H1 (cell line): ENCODE data around the gene MAN1C1. TPM values are rescaled to one million over a fixed set of nuclear protein-coding genes. Genes with fewer than 3 reads are reported as not detected.

Source experiments
- CTCF ChIA-PET: fragments of 300-600 bp; sonication (Branson Sonifier 250); formaldehyde crosslinking; loops from one replicate; lab custom pipeline; 2021; ENCODE audit not compliant: partially characterized antibody; lab: Charles Lee
- POLR2A ChIA-PET: fragments of 300-600 bp; sonication (Branson Sonifier 250); formaldehyde crosslinking; loops from one replicate; lab custom pipeline; 2021; ENCODE audit warnings: inconsistent platforms; ENCODE audit not compliant: partially characterized antibody; lab: Charles Lee
- DNase-seq, 2 experiments: peaks; one replicate each; pipeline versions ENCODE4 v3.0.0 to v3.0.0-alpha.2; 2010 to 2022; ENCODE audit warnings: low spot score in 2 of 2, low read depth in 1 of 2, mixed read lengths in 1 of 2
- FAIRE-seq: peaks from 2 replicates; lab custom pipeline; 2011; peaks lifted over from hg19 to GRCh38; lab: Jason Lieb, UNC
- H2AFZ ChIP-seq: 2 replicates; pipeline ENCODE4 v1.8.1; 2012; ENCODE audit warnings: low read length, inconsistent platforms
- H2AK5ac ChIP-seq: 2 replicates; pipeline ENCODE4 v1.6.1; 2013; ENCODE audit warnings: low read depth, low read length
- H2BK120ac ChIP-seq: replicated peaks from 2 replicates; pipeline ENCODE3; 2013; ENCODE audit warnings: low read depth, low read length, inconsistent platforms
- H2BK12ac ChIP-seq: 2 replicates; pipeline ENCODE4 v1.6.1; 2013; ENCODE audit warnings: low read depth, low read length
- H2BK15ac ChIP-seq: 2 replicates; pipeline ENCODE4 v1.6.1; 2013; ENCODE audit warnings: low read length
- H2BK20ac ChIP-seq: 2 replicates; pipeline ENCODE4 v1.6.1; 2013; ENCODE audit warnings: low read length
- H2BK5ac ChIP-seq: 2 replicates; pipeline ENCODE4 v1.6.1; 2013; ENCODE audit warnings: low read depth, low read length
- H3K14ac ChIP-seq: 2 replicates; pipeline ENCODE4 v1.6.1; 2013; ENCODE audit warnings: inconsistent platforms; ENCODE audit not compliant: insufficient read length
- H3K18ac ChIP-seq: 2 replicates; pipeline ENCODE4 v1.6.1; 2013; ENCODE audit warnings: low read length; ENCODE audit errors: extremely low read depth
- H3K23ac ChIP-seq: 2 replicates; pipeline ENCODE4 v1.6.1; 2013; ENCODE audit warnings: inconsistent platforms; ENCODE audit not compliant: insufficient read length
- H3K23me2 ChIP-seq: 2 replicates; pipeline ENCODE4 v1.6.1; 2013; ENCODE audit warnings: low read depth, low read length
- H3K27ac ChIP-seq: 2 replicates; pipeline ENCODE4 v1.6.1; 2011; ENCODE audit warnings: low read depth, low read length, inconsistent platforms
- H3K27me3 ChIP-seq, 4 experiments: replicated peaks in 1 of 4; 1 replicate in 1 of 4; 2 replicates in 3 of 4; pipeline versions ENCODE4 v1.6.1 to v1.8.1; 2011 to 2013; ENCODE audit warnings: low read length in 3 of 4, mild to moderate bottlenecking in 3 of 4, inconsistent platforms in 2 of 4, mixed read lengths in 2 of 4, moderate library complexity in 1 of 4; ENCODE audit not compliant: control insufficient read depth in 3 of 4, insufficient read depth in 3 of 4; ENCODE audit errors: extremely low read depth in 1 of 4
- H3K36me3 ChIP-seq, 4 experiments: 2 replicates each; pipeline versions ENCODE4 v1.6.1 to v1.8.1; 2011 to 2013; ENCODE audit warnings: mild to moderate bottlenecking in 4 of 4, low read length in 3 of 4, moderate library complexity in 2 of 4, control low read depth in 1 of 4, inconsistent platforms in 1 of 4; ENCODE audit not compliant: insufficient read depth in 4 of 4, control insufficient read depth in 2 of 4
- H3K4ac ChIP-seq: replicated peaks from 2 replicates; pipeline ENCODE3; 2013; ENCODE audit warnings: low read length, low read depth, mixed read lengths, inconsistent platforms; ENCODE audit not compliant: insufficient read length
- H3K4me1 ChIP-seq, 4 experiments: replicated peaks in 1 of 4; 1 replicate in 1 of 4; 2 replicates in 3 of 4; pipeline versions ENCODE4 v1.6.1 to v1.8.1; 2011 to 2013; ENCODE audit warnings: low read length in 3 of 4, inconsistent platforms in 2 of 4, mixed read lengths in 1 of 4; ENCODE audit not compliant: insufficient read depth in 4 of 4, control insufficient read depth in 3 of 4
- H3K4me2 ChIP-seq, 2 experiments: 2 replicates each; pipeline versions ENCODE4 v1.6.1 to v1.8.1; 2011 to 2013; ENCODE audit warnings: low read depth in 2 of 2, low read length in 2 of 2, control low read depth in 1 of 2, inconsistent platforms in 1 of 2, mild to moderate bottlenecking in 1 of 2; ENCODE audit not compliant: insufficient read depth in 1 of 2
- H3K4me3 ChIP-seq, 4 experiments: fragments of 200-600, 300-600 bp in 1 of 4; sonication (generic), shearing (Covaris generic), sonication (Bioruptor Twin) in 1 of 4; 2 replicates each; pipeline versions ENCODE4 v1.5.1 to v1.8.1; 2011 to 2016; ENCODE audit warnings: low read length in 4 of 4, low read depth in 3 of 4, control low read depth in 2 of 4, inconsistent platforms in 2 of 4, mild to moderate bottlenecking in 2 of 4, mixed read lengths in 1 of 4, moderate library complexity in 1 of 4; ENCODE audit not compliant: insufficient read depth in 2 of 4; ENCODE audit errors: extremely low read depth in 1 of 4
- H3K56ac ChIP-seq: replicated peaks from 2 replicates; pipeline ENCODE3; 2013; ENCODE audit warnings: low read depth, mild to moderate bottlenecking, mixed read lengths, low read length, inconsistent platforms; ENCODE audit not compliant: insufficient read length
- H3K79me1 ChIP-seq: 2 replicates; pipeline ENCODE4 v1.6.1; 2013; ENCODE audit warnings: low read depth, low read length, control low read depth
- H3K79me2 ChIP-seq, 2 experiments: 2 replicates each; pipeline versions ENCODE4 v1.6.1 to v1.8.1; 2012 to 2013; ENCODE audit warnings: low read length in 2 of 2, mild to moderate bottlenecking in 2 of 2, inconsistent platforms in 1 of 2; ENCODE audit not compliant: insufficient read depth in 2 of 2, control insufficient read depth in 1 of 2
- H3K9ac ChIP-seq, 4 experiments: replicated peaks in 1 of 4; 1 replicate in 1 of 4; 2 replicates in 3 of 4; pipeline versions ENCODE4 v1.6.1 to v1.8.1; 2011 to 2013; ENCODE audit warnings: low read depth in 3 of 4, low read length in 3 of 4, control low read depth in 2 of 4, mild to moderate bottlenecking in 2 of 4, moderate library complexity in 2 of 4, inconsistent platforms in 1 of 4; ENCODE audit errors: extremely low read depth in 1 of 4
- H3K9me3 ChIP-seq, 2 experiments: 2 replicates each; pipeline versions ENCODE4 v1.6.1 to v1.8.1; 2012 to 2013; ENCODE audit warnings: mild to moderate bottlenecking in 2 of 2, moderate library complexity in 2 of 2, control low read depth in 1 of 2, inconsistent platforms in 1 of 2, low read depth in 1 of 2, low read length in 1 of 2, mixed read lengths in 1 of 2; ENCODE audit not compliant: insufficient read depth in 2 of 2
- H4K20me1 ChIP-seq, 2 experiments: replicated peaks in 1 of 2; 2 replicates each; pipeline versions ENCODE3 to v1.8.1; 2011 to 2013; ENCODE audit warnings: inconsistent platforms in 2 of 2, low read length in 2 of 2, mild to moderate bottlenecking in 1 of 2; ENCODE audit not compliant: insufficient read depth in 2 of 2, control insufficient read depth in 1 of 2
- H4K5ac ChIP-seq: 2 replicates; pipeline ENCODE4 v1.6.1; 2013; ENCODE audit warnings: low read length, low read depth, mixed read lengths, inconsistent platforms; ENCODE audit not compliant: insufficient read length
- H4K8ac ChIP-seq: 2 replicates; pipeline ENCODE4 v1.8.0; 2013; ENCODE audit warnings: mild to moderate bottlenecking, moderate library complexity, low read length, inconsistent platforms; ENCODE audit not compliant: insufficient read depth; ENCODE audit errors: extremely low read depth
- H4K91ac ChIP-seq: replicated peaks from 2 replicates; pipeline ENCODE3; 2013; ENCODE audit warnings: low read length, mixed read lengths, inconsistent platforms; ENCODE audit not compliant: insufficient read length
- BACH1 ChIP-seq: IDR thresholded peaks from 2 replicates; pipeline ENCODE4 v1.6.1; 2012; ENCODE audit warnings: low read length, improper control_type of control experiment
- CEBPB ChIP-seq: IDR thresholded peaks from 2 replicates; pipeline ENCODE4 v1.6.1; 2012; ENCODE audit warnings: low read depth, low read length
- CREB1 ChIP-seq: IDR thresholded peaks from 2 replicates; pipeline ENCODE4 v1.6.1; 2012; ENCODE audit warnings: inconsistent platforms
- CTBP2 ChIP-seq: IDR thresholded peaks from 2 replicates; pipeline ENCODE4 v1.7.0; 2011; ENCODE audit warnings: borderline replicate concordance, mild to moderate bottlenecking, moderate library complexity, mixed read lengths, low read length; ENCODE audit not compliant: insufficient read depth, insufficient read length
- MAFK ChIP-seq: IDR thresholded peaks from 2 replicates; pipeline ENCODE4 v1.6.1; 2012; ENCODE audit warnings: low read depth, mild to moderate bottlenecking, improper control_type of control experiment, low read length
- RAD21 ChIP-seq, 2 experiments: IDR thresholded peaks in 1 of 2; conservative IDR thresholded peaks in 1 of 2; 2 replicates each; pipeline ENCODE4 v1.6.1; 2011; ENCODE audit warnings: low read depth in 2 of 2, low read length in 2 of 2, improper control_type of control experiment in 1 of 2, inconsistent platforms in 1 of 2, mild to moderate bottlenecking in 1 of 2, moderate library complexity in 1 of 2
- RFX5 ChIP-seq: IDR thresholded peaks from 2 replicates; pipeline ENCODE4 v1.6.1; 2011; ENCODE audit warnings: low read depth, low read length, improper control_type of control experiment, borderline replicate concordance
- WGBS, 2 experiments: shearing (Covaris generic) in 1 of 2; methylation state at CpG; one replicate each; pipeline versions ENCODE4 v1.1.6 to v1.1.7; 2013 to 2015; ENCODE audit warnings: low lambda C conversion rate in 2 of 2, mixed read lengths in 2 of 2, inconsistent platforms in 1 of 2, low coverage in 1 of 2, missing lambda C conversion rate in 1 of 2; ENCODE audit not compliant: insufficient replicate concordance in 2 of 2, insufficient coverage in 1 of 2, insufficient read length in 1 of 2; ENCODE audit errors: extremely low coverage in 1 of 2, missing lambda C conversion rate in 1 of 2; 5-methylcytosine and 5-hydroxymethylcytosine counted together
- polyA plus RNA-seq, 7 experiments: library from polyadenylated mRNA; depleted of rRNA in 3 of 7; stranded (reverse) in 5 of 7; unstranded in 2 of 7; fragments of >200 nt in 5 of 7; fragments of 200-250 nt in 2 of 7; gene quantifications; 1 replicate in 5 of 7; 2 replicates in 1 of 7; 4 replicates in 1 of 7; pipeline versions ENCODE4 v1.2.1 to v1.2.3, GENCODE V29; 2011 to 2013; ENCODE audit warnings: missing spikeins in 2 of 7, mixed read lengths in 2 of 7
- total RNA-seq: library from RNA; stranded (reverse); fragmentation: NEBNext Ultra II Directional; extraction: Animal tissue kit (Norgen Biotek cat#: 25700); gene quantifications from 2 replicates; pipeline ENCODE4 v1.2.1, GENCODE V29; 2021
- TF ChIP-seq, protein P1 (sequence below), 3 experiments: IDR thresholded peaks; 1 replicate in 2 of 3; 2 replicates in 1 of 3; pipeline versions ENCODE4 v1.5.1 to v1.6.1; 2011; ENCODE audit warnings: low read length in 3 of 3, mild to moderate bottlenecking in 3 of 3, inconsistent platforms in 2 of 3, low read depth in 1 of 3, moderate library complexity in 1 of 3; ENCODE audit not compliant: insufficient read depth in 1 of 3; ENCODE audit errors: control extremely low read depth in 1 of 3

Gene MAN1C1
- total and polyA plus RNA-seq, 2 of the 8 experiments (the other 6 are each of a cell fraction or from before 2014, with no cell fraction given), result 7.8 to 15.2 TPM

DNA sequence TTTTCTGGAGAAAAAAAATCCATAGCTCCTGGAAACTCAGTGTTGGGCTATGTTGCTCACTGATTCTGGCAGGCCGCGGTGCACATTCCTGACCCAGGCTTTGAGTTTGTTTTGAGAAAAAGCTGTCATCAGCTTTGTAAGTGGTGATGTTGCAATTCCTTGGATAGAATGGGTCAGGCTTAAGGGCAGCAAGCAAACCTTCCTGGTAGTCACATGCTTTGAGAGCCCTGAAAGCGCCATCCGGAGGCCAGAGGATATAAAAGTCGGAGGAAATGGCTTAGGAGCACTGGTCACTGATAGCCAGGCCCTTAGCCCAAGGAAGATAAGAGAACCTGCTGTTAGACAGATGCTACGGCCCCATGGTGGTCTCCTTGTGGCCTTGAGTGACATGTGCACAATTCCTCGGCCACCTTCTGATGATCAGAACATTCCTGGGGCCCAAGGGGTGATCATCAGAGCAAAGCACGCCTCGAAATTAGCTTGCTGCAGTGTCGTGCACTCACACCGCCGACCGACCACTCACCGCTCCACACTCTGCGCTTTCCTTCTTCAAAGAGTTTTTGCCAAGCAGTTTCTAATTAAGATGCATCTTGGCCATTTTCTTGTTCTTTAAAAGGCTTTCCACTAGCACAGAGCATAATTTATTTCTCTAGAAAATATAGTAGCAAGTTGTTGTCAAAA, 78.6 kb downstream of the MAN1C1 start:
- H3K18ac ChIP-seq, result no peak overlapping the region
- H2BK15ac ChIP-seq, result peak overlapping the region; percentile 74; the same call in 1 of the 2 replicates
- no peak overlapping the region for H3K23ac ChIP-seq
- no peak overlapping the region for H3K4ac ChIP-seq
- H3K9me3 ChIP-seq, result no peaks in the 10 kb centered on the region
- ChIA-PET POLR2A (interaction anchor here (1.1 to 1.5 kb wide), 3 partner anchors 9 to 76 kb away, joined by 3 to 4 read pairs (median 3); no protein-coding TSS in a partner anchor), CTCF (interaction anchor here (0.6 to 5.2 kb wide), 36 partner anchors 8 to 1653 kb away, joined by 3 to 53 read pairs (median 4); no protein-coding TSS in a partner anchor)
- H3K27me3 ChIP-seq, result no peaks in the 10 kb centered on the region
- no peaks in the 10 kb centered on the region for H3K79me1 ChIP-seq
- no peak overlapping the region for H4K8ac ChIP-seq
- peak; percentile 88 for TF ChIP-seq CEBPB
- 0 out of 2 replicates have a peak, but pooled peaks have one; percentile 26 for TF ChIP-seq MAFK
- no peak for TF ChIP-seq CTBP2
- no peak for TF ChIP-seq RFX5
- no peak for TF ChIP-seq CREB1
- TF ChIP-seq, protein P1, sequence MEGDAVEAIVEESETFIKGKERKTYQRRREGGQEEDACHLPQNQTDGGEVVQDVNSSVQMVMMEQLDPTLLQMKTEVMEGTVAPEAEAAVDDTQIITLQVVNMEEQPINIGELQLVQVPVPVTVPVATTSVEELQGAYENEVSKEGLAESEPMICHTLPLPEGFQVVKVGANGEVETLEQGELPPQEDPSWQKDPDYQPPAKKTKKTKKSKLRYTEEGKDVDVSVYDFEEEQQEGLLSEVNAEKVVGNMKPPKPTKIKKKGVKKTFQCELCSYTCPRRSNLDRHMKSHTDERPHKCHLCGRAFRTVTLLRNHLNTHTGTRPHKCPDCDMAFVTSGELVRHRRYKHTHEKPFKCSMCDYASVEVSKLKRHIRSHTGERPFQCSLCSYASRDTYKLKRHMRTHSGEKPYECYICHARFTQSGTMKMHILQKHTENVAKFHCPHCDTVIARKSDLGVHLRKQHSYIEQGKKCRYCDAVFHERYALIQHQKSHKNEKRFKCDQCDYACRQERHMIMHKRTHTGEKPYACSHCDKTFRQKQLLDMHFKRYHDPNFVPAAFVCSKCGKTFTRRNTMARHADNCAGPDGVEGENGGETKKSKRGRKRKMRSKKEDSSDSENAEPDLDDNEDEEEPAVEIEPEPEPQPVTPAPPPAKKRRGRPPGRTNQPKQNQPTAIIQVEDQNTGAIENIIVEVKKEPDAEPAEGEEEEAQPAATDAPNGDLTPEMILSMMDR (IDR thresholded peaks at IDR 0.05; ENCODE audit: control extremely low read depth in 1 of 3, insufficient read depth in 1 of 3, low read depth in 1 of 3, low read length in 3 of 3), result peak; percentile 2 to 28 (median 26); a peak in 3 of 4 replicates
- peak; percentile 34 to 40; a peak in 3 of 4 replicates for TF ChIP-seq RAD21 (IDR thresholded peaks at IDR 0.05 in 1 of 2, conservative IDR thresholded peaks at IDR 0.05 in 1 of 2; ENCODE audit: low read depth in 2 of 2, low read length in 2 of 2)
- peak; percentile 42; the same call in 1 of the 2 replicates for TF ChIP-seq BACH1
- no peaks in the 10 kb centered on the region for H3K79me2 ChIP-seq
- H3K9ac ChIP-seq, result no peak overlapping the region
- H2BK5ac ChIP-seq, result peak overlapping the region; percentile 27; the same call in 1 of the 2 replicates
- H3K4me1 ChIP-seq, result peaks cover 12 to 24% (median 17%) of the 10 kb centered on the region in 4 experiments
- no peaks in the 10 kb centered on the region for H3K23me2 ChIP-seq
- H3K27ac ChIP-seq, result no peak overlapping the region
- 72% methylated on average over 15 of the region's 15 CpGs; no CpG with 5 or more reads in 1 of the 2 experiments for WGBS, 2 experiments
- 0 out of 4 replicates have a peak overlapping the region, but pooled peaks of 1 of the 2 experiments have one; percentile 2 for H3K4me2 ChIP-seq
- no peak overlapping the region; the same call in 1 of the 2 replicates for H2BK12ac ChIP-seq
- peak overlapping the region; percentile 87; the same call in 1 of the 2 replicates for H2BK20ac ChIP-seq
- no peak overlapping the region for H4K91ac ChIP-seq
- FAIRE-seq (peak; percentile 52), DNase-seq (no peak)
- no peaks in the 10 kb centered on the region for H4K20me1 ChIP-seq
- H3K14ac ChIP-seq, result no peak overlapping the region
- no peak overlapping the region for H2BK120ac ChIP-seq
- H2AFZ ChIP-seq, result no peak overlapping the region
- H2AK5ac ChIP-seq, result no peak overlapping the region
- no peak overlapping the region for H3K4me3 ChIP-seq
- H3K56ac ChIP-seq, result no peak overlapping the region
- H3K36me3 ChIP-seq, result no peaks in the 10 kb centered on the region
- no peak overlapping the region for H4K5ac ChIP-seq
